Measurements from ENCODE around the gene TRPV4. TPM values are rescaled to one million over a fixed set of nuclear protein-coding genes. Genes with fewer than 3 reads are reported as not detected.

The TRPV4 gene
- total RNA-seq, 1 experiment from 2014 or later = 2.4 TPM

- ATAC-seq (no peak), DNase-seq (no peak)
- no peaks in the 10 kb centered on the region for H3K27me3 ChIP-seq (ENCODE audit: low read length)
- BruUV-seq (replicated peaks) = no TSS peak
- POLR2A ChIA-PET (ENCODE audit: unreplicated experiment) = no interaction called here
- H3K9me2 ChIP-seq (replicated peaks; ENCODE audit: low read length) = no peaks in the 10 kb centered on the region
- no peaks in the 10 kb centered on the region; the same call in 1 of the 2 replicates for H4K20me1 ChIP-seq (ENCODE audit: low read length)
- no peaks in the 10 kb centered on the region for H3F3A ChIP-seq (ENCODE audit: low read length, unreplicated experiment)
- peaks cover 47% of the 10 kb centered on the region for H3K4me1 ChIP-seq (ENCODE audit: insufficient read depth, low read length)
- H3K4me3 ChIP-seq (ENCODE audit: low read length) = no peak overlapping the region
- no peaks in the 10 kb centered on the region for H3K9me3 ChIP-seq (ENCODE audit: low read length)
- H3K9ac ChIP-seq (ENCODE audit: low read length) = no peak overlapping the region
- CTCF ChIA-PET = interaction anchor here (0.5 kb wide), 1 partner anchor 34 kb away, joined by 11 read pairs; no protein-coding TSS in a partner anchor
- peak overlapping the region; percentile 93 for H3K4me2 ChIP-seq (ENCODE audit: low read length)
- intact Hi-C loops (cut with micrococcal nuclease) = no loop called here
- no peaks in the 10 kb centered on the region for H3K36me3 ChIP-seq (ENCODE audit: low read depth, low read length)
- no peak overlapping the region for H2AFZ ChIP-seq (ENCODE audit: low read length)
- TF ChIP-seq EZH2phosphoT487 (IDR thresholded peaks at IDR 0.05; ENCODE audit: borderline replicate concordance, low read length) (no peak), EZH2 (IDR thresholded peaks at IDR 0.05; ENCODE audit: low read length, unreplicated experiment) (no peak), CTCF (conservative IDR thresholded peaks at IDR 0.05; ENCODE audit: low read depth, low read length) (no peak)
- no peak overlapping the region for H3K27ac ChIP-seq (ENCODE audit: low read length)
- H3K79me2 ChIP-seq (ENCODE audit: low read length) = peaks cover 60% of the 10 kb centered on the region
Measured at GRCh38 chr12:109877504-109878246, 44.5 kb upstream of the TRPV4 start.

GRCh38 chr12:109876406-109876805 lies 43.2 kb upstream of the TRPV4 start:
- Histone ChIP-seq H4K20me1 (ENCODE audit: low read length) (no peaks in the 10 kb centered on the region; the same call in 1 of the 2 replicates), H3K4me2 (ENCODE audit: low read length) (0 out of 2 replicates have a peak overlapping the region, but pooled peaks have one; percentile 30), H3K9ac (ENCODE audit: low read length) (no peak overlapping the region), H3K4me1 (ENCODE audit: insufficient read depth, low read length) (peaks cover 38% of the 10 kb centered on the region), H3K36me3 (ENCODE audit: low read depth, low read length) (peaks cover 3% of the 10 kb centered on the region; the same call in 1 of the 2 replicates), H3K27me3 (ENCODE audit: low read length) (no peaks in the 10 kb centered on the region), H3K4me3 (ENCODE audit: low read length) (no peak overlapping the region), H3K9me2 (replicated peaks; ENCODE audit: low read length) (no peaks in the 10 kb centered on the region), H2AFZ (ENCODE audit: low read length) (no peak overlapping the region), H3K27ac (ENCODE audit: low read length) (no peak overlapping the region), H3F3A (ENCODE audit: low read length, unreplicated experiment) (no peaks in the 10 kb centered on the region), H3K9me3 (ENCODE audit: low read length) (no peaks in the 10 kb centered on the region), H3K79me2 (ENCODE audit: low read length) (peaks cover 60% of the 10 kb centered on the region)
- DNase-seq (no peak), ATAC-seq (no peak)
- TF ChIP-seq EZH2 (IDR thresholded peaks at IDR 0.05; ENCODE audit: low read length, unreplicated experiment) = no peak
- TF ChIP-seq EZH2phosphoT487 (IDR thresholded peaks at IDR 0.05; ENCODE audit: borderline replicate concordance, low read length) = no peak
- no peak for TF ChIP-seq CTCF (conservative IDR thresholded peaks at IDR 0.05; ENCODE audit: low read depth, low read length)
- POLR2A ChIA-PET (ENCODE audit: unreplicated experiment) = no interaction called here
- CTCF ChIA-PET = interaction anchor here (0.6 kb wide), 1 partner anchor 19 kb away, joined by 3 read pairs; no protein-coding TSS in a partner anchor
- no TSS peak for BruUV-seq (replicated peaks)
- intact Hi-C loops (cut with micrococcal nuclease) = no loop called here

- peak; percentile 76 for DNase-seq
- BruUV-seq (replicated peaks) = no TSS peak
- Histone ChIP-seq H3K4me1 (ENCODE audit: insufficient read depth, low read length) (peaks cover 30% of the 10 kb centered on the region), H3K36me3 (ENCODE audit: low read depth, low read length) (peaks cover 5% of the 10 kb centered on the region; the same call in 1 of the 2 replicates), H3K79me2 (ENCODE audit: low read length) (peaks cover 60% of the 10 kb centered on the region), H4K20me1 (ENCODE audit: low read length) (no peaks in the 10 kb centered on the region; the same call in 1 of the 2 replicates), H3K4me3 (ENCODE audit: low read length) (no peak overlapping the region), H2AFZ (ENCODE audit: low read length) (no peak overlapping the region), H3K9me2 (replicated peaks; ENCODE audit: low read length) (no peaks in the 10 kb centered on the region), H3K9ac (ENCODE audit: low read length) (no peak overlapping the region), H3K4me2 (ENCODE audit: low read length) (peak overlapping the region; percentile 30; the same call in 1 of the 2 replicates), H3K27ac (ENCODE audit: low read length) (no peak overlapping the region), H3F3A (ENCODE audit: low read length, unreplicated experiment) (no peaks in the 10 kb centered on the region), H3K9me3 (ENCODE audit: low read length) (no peaks in the 10 kb centered on the region), H3K27me3 (ENCODE audit: low read length) (no peaks in the 10 kb centered on the region)
- CTCF ChIA-PET = no interaction called here
- POLR2A ChIA-PET (ENCODE audit: unreplicated experiment) = no interaction called here
- intact Hi-C loops (cut with micrococcal nuclease) = no loop called here
- no peak for TF ChIP-seq CTCF (conservative IDR thresholded peaks at IDR 0.05; ENCODE audit: low read depth, low read length)
- no peak for TF ChIP-seq EZH2 (IDR thresholded peaks at IDR 0.05; ENCODE audit: low read length, unreplicated experiment)
- TF ChIP-seq EZH2phosphoT487 (IDR thresholded peaks at IDR 0.05; ENCODE audit: borderline replicate concordance, low read length) = no peak
- ATAC-seq = no peak
Measured at GRCh38 chr12:109875572-109876131, 42.5 kb upstream of the TRPV4 start.

All from PC-3 (cell line).